ENCODE measurements around the gene MTFP1. TPM values are rescaled to one million over a fixed set of nuclear protein-coding genes. Genes with fewer than 3 reads are reported as not detected.
"Not testable (repeated sequence)": the region's sequence is repeated elsewhere in the genome, so short reads cannot be mapped to it uniquely, and the experiment has no call there.

Gene MTFP1
- total and polyA plus RNA-seq, 4 donors, result 1.8 to 40.0 (median 25.5) TPM

GRCh38 chr22:30459181-30460052 lies 33.8 kb downstream of the MTFP1 start:
- Histone ChIP-seq H3K9me3 (ENCODE audit: control insufficient read depth in 4 of 4, insufficient read depth in 3 of 4, low read length in 3 of 4) (peaks cover 0 to 4% (median 0%) of the 10 kb centered on the region in 4 donors), H3K4me3 (no peak overlapping the region), H3K27ac (ENCODE audit: low read depth in 1 of 2, low read length in 1 of 2) (no peak overlapping the region), H3K36me3 (ENCODE audit: control insufficient read depth in 4 of 4, insufficient read depth in 4 of 4, low read length in 4 of 4) (no peaks in the 10 kb centered on the region), H3K4me1 (ENCODE audit: control insufficient read depth in 5 of 5, insufficient read depth in 5 of 5, low read length in 5 of 5) (peaks cover 0 to 2% (median 0%) of the 10 kb centered on the region in 5 donors), H3K9ac (ENCODE audit: insufficient read depth in 1 of 2, low read length in 2 of 2) (no peak overlapping the region), H3K27me3 (ENCODE audit: control insufficient read depth in 3 of 3, insufficient read depth in 3 of 3, low read length in 2 of 3) (no peaks in the 10 kb centered on the region)
- ATAC-seq (ENCODE audit: insufficient read depth, low FRiP score), result no peak
- peak in 2 of 3 donors; percentile 31 to 54 for DNase-seq
- WGBS, 2 donors, result 68 to 73% methylated on average over 4 of the region's 4 CpGs
- TF ChIP-seq, protein P1, sequence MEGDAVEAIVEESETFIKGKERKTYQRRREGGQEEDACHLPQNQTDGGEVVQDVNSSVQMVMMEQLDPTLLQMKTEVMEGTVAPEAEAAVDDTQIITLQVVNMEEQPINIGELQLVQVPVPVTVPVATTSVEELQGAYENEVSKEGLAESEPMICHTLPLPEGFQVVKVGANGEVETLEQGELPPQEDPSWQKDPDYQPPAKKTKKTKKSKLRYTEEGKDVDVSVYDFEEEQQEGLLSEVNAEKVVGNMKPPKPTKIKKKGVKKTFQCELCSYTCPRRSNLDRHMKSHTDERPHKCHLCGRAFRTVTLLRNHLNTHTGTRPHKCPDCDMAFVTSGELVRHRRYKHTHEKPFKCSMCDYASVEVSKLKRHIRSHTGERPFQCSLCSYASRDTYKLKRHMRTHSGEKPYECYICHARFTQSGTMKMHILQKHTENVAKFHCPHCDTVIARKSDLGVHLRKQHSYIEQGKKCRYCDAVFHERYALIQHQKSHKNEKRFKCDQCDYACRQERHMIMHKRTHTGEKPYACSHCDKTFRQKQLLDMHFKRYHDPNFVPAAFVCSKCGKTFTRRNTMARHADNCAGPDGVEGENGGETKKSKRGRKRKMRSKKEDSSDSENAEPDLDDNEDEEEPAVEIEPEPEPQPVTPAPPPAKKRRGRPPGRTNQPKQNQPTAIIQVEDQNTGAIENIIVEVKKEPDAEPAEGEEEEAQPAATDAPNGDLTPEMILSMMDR (IDR thresholded peaks at IDR 0.05; ENCODE audit: control extremely low read depth, extremely low read depth), result no peak

DNA sequence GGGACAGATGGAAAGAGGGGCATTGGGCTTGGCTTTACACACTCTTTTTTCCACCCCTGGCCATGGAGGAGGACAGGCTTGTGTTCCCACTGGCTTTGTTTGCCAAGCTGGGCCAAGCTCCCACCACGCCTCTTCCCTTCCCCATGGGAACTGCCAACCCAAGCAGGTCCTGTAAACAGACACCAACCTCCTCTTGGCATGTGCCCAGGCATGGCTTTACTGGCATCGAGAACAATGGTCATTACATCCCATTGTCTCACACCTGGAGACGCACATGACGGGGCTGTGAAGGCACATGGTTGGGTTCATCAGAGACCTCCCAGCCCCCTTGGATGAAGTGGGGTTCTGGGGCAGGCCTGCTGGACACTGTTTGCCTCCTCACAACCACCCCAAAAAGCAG lies 34.6 kb downstream of the MTFP1 start:
- TF ChIP-seq, protein P1 (IDR thresholded peaks at IDR 0.05; ENCODE audit: control extremely low read depth, extremely low read depth), result no peak
- Histone ChIP-seq H3K9me3 (ENCODE audit: control insufficient read depth in 4 of 4, insufficient read depth in 3 of 4, low read length in 3 of 4) (peaks cover 0 to 4% (median 0%) of the 10 kb centered on the region in 4 donors), H3K4me3 (no peak overlapping the region), H3K27me3 (ENCODE audit: control insufficient read depth in 3 of 3, insufficient read depth in 3 of 3, low read length in 2 of 3) (no peaks in the 10 kb centered on the region), H3K27ac (ENCODE audit: low read depth in 1 of 2, low read length in 1 of 2) (no peak overlapping the region), H3K4me1 (ENCODE audit: control insufficient read depth in 5 of 5, insufficient read depth in 5 of 5, low read length in 5 of 5) (peaks cover 0 to 2% (median 0%) of the 10 kb centered on the region in 5 donors), H3K9ac (ENCODE audit: insufficient read depth in 1 of 2, low read length in 2 of 2) (no peak overlapping the region), H3K36me3 (ENCODE audit: control insufficient read depth in 4 of 4, insufficient read depth in 4 of 4, low read length in 4 of 4) (no peaks in the 10 kb centered on the region)
- 67 to 77% methylated on average over 4 of the region's 4 CpGs for WGBS, 2 donors
- DNase-seq (no peak), ATAC-seq (ENCODE audit: insufficient read depth, low FRiP score) (no peak)

- 88 to 91% methylated on average over 6 of the region's 6 CpGs for WGBS, 2 donors
- not testable (repeated sequence) for DNase-seq; ATAC-seq (ENCODE audit: insufficient read depth, low FRiP score); H3K9me3 ChIP-seq (ENCODE audit: control insufficient read depth in 4 of 4, insufficient read depth in 3 of 4, low read length in 3 of 4); H3K36me3 ChIP-seq (ENCODE audit: control insufficient read depth in 4 of 4, insufficient read depth in 4 of 4, low read length in 4 of 4); H3K27ac ChIP-seq (ENCODE audit: low read depth in 1 of 2, low read length in 1 of 2); H3K4me1 ChIP-seq (ENCODE audit: control insufficient read depth in 5 of 5, insufficient read depth in 5 of 5, low read length in 5 of 5); H3K9ac ChIP-seq (ENCODE audit: insufficient read depth in 1 of 2, low read length in 2 of 2); H3K4me3 ChIP-seq; H3K27me3 ChIP-seq (ENCODE audit: control insufficient read depth in 3 of 3, insufficient read depth in 3 of 3, low read length in 2 of 3)
Measured at GRCh38 chr22:30460555-30460954, 35.0 kb downstream of the MTFP1 start.

DNA sequence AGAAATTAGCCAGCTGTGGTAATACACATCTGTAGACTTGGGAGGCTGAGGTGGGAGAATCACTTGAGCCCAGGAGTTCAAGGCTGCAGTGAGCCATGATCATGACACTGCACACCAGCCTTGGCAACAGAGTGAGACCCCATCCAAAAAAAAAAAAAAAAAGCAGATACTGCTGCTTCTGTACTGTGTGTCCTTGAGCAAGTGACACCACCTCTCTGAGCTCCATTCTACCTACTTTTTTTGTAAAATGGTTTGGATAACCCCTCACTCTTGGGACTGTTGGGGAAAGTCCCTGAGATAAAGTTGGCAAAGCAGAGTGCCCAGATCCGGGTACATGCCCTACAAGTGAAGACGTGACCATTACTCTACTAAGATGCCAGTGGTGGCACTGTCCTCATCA lies 43.6 kb downstream of the MTFP1 start:
- no peak overlapping the region for H3K27ac ChIP-seq (ENCODE audit: low read depth in 1 of 2, low read length in 1 of 2)
- 43 to 90% methylated on average over 2 of the region's 2 CpGs for WGBS, 2 donors
- DNase-seq, result no peak
- TF ChIP-seq, protein P1 (IDR thresholded peaks at IDR 0.05; ENCODE audit: control extremely low read depth, extremely low read depth), result no peak
- H3K4me1 ChIP-seq (ENCODE audit: control insufficient read depth in 5 of 5, insufficient read depth in 5 of 5, low read length in 5 of 5), result peaks cover 0 to 8% (median 0%) of the 10 kb centered on the region in 5 donors
- H3K27me3 ChIP-seq (ENCODE audit: control insufficient read depth in 3 of 3, insufficient read depth in 3 of 3, low read length in 2 of 3), result no peaks in the 10 kb centered on the region
- H3K4me3 ChIP-seq, result no peak overlapping the region
- no peak overlapping the region for H3K9ac ChIP-seq (ENCODE audit: insufficient read depth in 1 of 2, low read length in 2 of 2)
- no peaks in the 10 kb centered on the region for H3K36me3 ChIP-seq (ENCODE audit: control insufficient read depth in 4 of 4, insufficient read depth in 4 of 4, low read length in 4 of 4)
- ATAC-seq (ENCODE audit: insufficient read depth, low FRiP score), result no peak
- no peaks in the 10 kb centered on the region for H3K9me3 ChIP-seq (ENCODE audit: control insufficient read depth in 4 of 4, insufficient read depth in 3 of 4, low read length in 3 of 4)

Measured in lung (tissue), 12 donors.